LNCAP (cell line): ENCODE data around the gene MAP3K21.

Experiments used
- TF ChIP-seq, protein P1 (sequence below): fragments of 450-650 bp; IDR thresholded peaks from 2 replicates; pipeline ENCODE4 v1.5.1; 2017; ENCODE audit warnings: mild to moderate bottlenecking

Gene MAP3K21

DNA sequence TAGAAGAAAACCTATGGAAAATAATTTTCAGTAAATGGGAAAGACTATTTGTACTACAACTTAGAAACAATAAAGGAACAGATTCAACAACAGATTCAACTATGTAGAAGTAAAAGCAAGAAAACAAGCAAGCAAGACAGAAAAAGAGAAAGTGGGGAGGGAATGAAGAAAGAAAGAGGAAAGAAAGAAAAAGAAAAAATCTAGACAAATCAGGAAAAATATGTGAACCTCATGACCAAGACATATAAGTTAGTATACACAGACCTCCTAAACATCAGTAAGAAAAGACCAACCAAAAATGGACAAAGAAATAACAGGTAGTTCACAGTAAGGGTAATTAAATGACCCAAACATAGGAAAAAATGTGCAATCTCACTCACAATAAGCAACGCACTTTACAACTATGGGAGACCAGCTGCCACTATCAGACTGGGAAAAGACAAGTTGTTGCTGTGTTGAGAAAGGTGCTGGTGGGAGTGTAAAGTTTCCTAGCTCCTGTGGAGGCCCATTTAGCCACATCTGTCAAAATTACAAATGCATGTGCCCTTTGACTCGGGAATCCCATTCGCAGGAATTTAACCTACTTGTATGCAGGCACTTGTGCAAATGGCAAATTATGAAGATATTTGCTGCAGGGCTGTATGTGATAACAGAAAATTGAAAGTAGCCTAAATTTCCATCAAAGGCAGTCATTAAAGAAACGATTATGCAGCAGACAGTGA, 13.9 kb upstream of the MAP3K21 start:
- TF ChIP-seq, protein P1, sequence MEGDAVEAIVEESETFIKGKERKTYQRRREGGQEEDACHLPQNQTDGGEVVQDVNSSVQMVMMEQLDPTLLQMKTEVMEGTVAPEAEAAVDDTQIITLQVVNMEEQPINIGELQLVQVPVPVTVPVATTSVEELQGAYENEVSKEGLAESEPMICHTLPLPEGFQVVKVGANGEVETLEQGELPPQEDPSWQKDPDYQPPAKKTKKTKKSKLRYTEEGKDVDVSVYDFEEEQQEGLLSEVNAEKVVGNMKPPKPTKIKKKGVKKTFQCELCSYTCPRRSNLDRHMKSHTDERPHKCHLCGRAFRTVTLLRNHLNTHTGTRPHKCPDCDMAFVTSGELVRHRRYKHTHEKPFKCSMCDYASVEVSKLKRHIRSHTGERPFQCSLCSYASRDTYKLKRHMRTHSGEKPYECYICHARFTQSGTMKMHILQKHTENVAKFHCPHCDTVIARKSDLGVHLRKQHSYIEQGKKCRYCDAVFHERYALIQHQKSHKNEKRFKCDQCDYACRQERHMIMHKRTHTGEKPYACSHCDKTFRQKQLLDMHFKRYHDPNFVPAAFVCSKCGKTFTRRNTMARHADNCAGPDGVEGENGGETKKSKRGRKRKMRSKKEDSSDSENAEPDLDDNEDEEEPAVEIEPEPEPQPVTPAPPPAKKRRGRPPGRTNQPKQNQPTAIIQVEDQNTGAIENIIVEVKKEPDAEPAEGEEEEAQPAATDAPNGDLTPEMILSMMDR, result no peak

DNA sequence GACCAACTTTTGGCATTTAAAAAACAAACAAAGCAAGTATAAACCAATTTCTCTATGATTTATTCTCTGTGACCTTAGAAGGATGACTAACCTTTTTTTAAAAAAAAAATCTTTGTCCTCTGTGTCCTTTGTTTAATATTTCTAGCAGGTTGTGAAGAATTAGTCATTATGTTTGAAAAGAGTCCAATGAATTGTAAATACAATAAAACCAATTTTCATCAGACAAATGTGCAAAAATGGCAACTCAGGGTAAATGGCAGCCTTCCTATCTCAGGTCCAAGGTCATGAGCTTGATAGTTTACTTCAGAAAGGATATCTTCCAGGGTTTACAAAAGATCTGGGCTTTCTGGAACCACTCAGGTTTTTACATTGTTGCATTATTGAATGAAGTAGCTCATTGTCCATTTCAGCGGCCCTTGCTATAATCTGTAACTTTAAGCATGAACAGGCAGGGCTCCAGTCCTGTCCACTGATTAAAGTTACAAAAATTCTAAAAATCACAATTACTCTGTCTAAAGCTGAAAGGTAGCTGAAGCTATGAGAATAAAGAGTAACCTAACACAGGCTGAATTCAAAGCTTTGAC, 11.7 kb upstream of the MAP3K21 start:
- TF ChIP-seq, protein P1, result no peak

DNA sequence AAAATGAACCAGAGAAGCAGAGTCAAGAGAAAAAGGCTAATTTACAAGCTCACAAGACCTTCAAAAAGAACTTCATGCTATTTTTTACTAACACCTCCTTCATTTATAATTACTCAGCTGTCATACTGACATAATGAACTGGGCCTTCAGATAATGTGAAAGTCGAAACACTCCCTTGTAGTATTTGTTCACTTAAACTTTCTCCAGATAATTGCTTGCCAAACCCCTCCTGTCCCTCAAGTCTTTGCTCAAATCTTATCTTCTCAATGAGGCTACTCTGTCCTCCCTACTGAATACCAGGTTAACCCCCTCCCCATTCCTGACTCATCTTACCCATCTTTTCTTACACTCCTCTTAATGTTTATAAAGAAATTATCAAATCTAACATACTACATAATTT, 11.1 kb upstream of the MAP3K21 start:
- TF ChIP-seq, protein P1, result no peak

DNA sequence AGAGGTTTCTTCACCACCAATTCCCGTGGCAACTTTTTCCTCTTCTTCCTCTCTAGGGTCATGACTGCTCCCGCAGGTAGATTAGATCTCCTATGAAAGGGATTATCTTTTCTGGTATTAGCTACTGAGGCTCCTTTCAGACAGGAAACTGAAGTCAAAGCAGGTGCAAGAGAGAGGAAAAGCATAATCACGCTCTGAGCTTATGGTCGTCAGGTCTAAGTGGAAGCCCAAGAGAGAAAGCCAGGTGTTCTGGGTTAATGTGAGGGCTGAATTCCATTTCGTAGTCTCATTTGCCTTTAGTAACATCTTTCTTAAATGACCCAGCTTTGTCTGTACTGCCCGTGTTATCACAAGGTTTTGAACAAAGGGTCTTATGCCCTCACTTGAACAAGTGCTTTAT, 8.3 kb upstream of the MAP3K21 start:
- TF ChIP-seq, protein P1, result no peak

DNA sequence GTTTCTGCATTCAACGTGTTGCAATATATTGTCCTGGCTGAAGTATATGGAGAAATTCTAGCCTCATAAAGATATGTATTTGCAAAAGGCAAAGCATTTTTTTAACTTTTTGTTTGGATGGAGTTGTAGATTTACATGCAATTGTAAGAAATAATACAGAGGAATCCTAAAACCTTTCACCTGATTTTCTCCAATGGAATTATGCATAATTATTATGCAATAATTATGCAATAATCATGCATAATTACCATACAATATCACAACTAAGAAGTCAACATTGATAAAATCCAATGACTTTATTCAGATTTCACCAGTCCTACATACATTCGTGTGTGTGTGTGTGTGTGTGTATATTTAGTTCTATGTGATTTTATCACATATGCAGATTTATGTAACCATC, 7.5 kb upstream of the MAP3K21 start:
- TF ChIP-seq, protein P1, result no peak

DNA sequence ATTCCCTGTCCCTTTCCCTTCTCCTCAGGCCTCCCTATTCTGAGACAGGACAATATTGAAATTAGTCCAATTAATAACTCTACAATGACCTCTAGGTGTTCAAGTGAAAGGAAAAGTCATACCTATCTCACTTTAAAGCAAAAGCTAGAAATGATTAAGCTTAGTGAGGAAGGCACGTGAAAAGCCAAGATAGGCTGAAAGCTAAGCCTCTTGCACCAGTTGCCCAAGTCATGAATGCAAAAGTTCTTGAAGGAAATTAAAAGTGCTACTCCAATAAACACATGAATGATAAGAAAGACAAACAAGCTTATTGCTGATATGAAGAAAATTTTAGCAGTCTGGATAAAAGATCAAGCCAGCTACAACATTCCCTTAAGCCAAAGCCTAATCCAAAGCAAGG, 3.8 kb upstream of the MAP3K21 start:
- TF ChIP-seq, protein P1, result no peak

DNA sequence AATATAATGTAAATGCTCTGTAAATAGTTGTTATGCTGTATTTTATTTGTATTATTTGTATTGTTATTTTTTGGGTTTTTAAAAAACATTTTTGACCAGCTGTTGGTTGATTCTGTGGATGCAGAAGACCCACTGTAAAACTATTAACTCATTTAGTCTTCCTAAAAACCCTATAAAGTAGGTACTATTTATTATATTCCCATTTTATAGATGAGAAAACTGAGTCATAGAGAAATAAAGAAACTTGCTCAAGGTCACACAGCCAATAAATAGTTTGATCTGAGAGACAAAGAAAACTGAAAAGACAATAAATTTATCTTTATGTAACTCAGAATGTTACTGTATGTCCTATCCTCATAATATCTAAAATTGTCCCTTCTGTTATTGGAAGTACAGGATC, 1.2 kb upstream of the MAP3K21 start:
- TF ChIP-seq, protein P1, result no peak
